GM18520 (cell line): ENCODE measurements around the gene AGPAT1.
"Not testable (repeated sequence)": the region's sequence is repeated elsewhere in the genome, so short reads cannot be mapped to it uniquely, and the experiment has no call there.

ENCODE experiments used
- ATAC-seq: cut with Tn5 transposase; IDR thresholded peaks from one replicate; pipeline ENCODE4 v1.9.1; 2021; ENCODE audit not compliant: unreplicated experiment

The AGPAT1 gene

GRCh38 chr6:32200711-32201475, 25.0 kb upstream of the AGPAT1 start:
- ATAC-seq = no peak

DNA sequence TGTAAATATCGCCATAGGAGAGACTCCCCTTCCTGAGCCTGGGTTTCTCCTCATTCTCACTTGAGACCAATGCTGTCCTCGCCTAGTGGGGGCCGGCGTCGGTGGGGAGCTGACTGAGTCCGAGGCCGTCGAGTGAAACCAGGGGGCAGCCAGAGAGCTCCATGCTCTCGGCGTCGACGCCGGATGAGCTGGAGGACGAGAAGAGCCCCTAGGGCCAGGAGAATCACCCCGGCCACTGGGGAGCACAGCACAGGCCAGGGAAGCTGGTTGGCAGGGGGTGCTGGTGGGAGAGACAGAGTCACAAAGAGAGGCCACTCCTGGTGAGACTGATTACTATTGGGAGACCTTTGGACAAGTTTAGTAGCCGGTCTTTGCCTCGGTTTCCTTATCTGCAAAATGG, 23.0 kb upstream of the AGPAT1 start:
- no peak for ATAC-seq

GRCh38 chr6:32198345-32198696, 22.4 kb upstream of the AGPAT1 start:
- no peak for ATAC-seq

- ATAC-seq = no peak
Measured at GRCh38 chr6:32196682-32197616, 21.1 kb upstream of the AGPAT1 start.

DNA sequence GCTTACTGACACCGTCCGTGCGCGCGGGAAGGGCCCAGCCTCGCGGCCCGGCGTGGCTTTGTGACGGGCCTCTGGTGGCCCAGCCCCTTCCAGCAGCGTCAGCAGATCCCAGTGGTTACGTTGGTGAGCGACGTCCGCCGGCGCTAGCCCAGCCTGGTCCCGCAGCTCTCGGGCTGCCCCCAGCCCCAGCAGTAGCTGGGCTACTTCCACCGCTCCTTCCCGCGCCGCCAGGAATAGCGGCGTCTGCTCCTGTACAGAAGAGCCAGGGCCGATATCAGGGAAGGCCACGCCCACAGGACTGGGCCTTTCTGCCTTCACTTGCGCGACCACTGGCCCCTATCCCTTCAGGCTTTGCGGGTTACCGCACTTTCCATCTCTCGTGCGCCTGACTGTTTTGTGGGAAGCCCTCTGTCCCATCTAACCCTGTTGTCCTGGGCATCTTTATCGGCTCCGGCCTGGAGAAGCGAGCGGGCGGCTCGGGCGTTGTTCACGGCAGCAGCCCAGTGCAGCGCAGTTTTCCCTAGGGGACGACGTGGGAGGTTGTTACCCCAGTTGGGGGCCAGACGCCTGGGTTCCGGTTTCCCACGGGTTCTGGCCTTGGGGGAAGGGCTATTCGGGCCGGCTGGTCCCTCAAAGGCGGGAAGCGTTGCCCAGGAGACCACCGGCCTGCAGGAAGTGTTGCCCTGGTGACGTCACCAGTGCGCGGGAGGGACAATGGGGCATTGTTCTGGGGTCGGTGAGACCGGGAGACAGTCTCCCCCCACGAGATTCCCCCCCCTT, 20.2 kb upstream of the AGPAT1 start:
- ATAC-seq = peak; percentile 77

GRCh38 chr6:32195652-32195901, 19.7 kb upstream of the AGPAT1 start:
- peak; percentile 77 for ATAC-seq

- no peak for ATAC-seq
Measured at GRCh38 chr6:32194825-32195651, 19.2 kb upstream of the AGPAT1 start.

- ATAC-seq = no peak
Measured at GRCh38 chr6:32194388-32194787, 18.5 kb upstream of the AGPAT1 start.

DNA sequence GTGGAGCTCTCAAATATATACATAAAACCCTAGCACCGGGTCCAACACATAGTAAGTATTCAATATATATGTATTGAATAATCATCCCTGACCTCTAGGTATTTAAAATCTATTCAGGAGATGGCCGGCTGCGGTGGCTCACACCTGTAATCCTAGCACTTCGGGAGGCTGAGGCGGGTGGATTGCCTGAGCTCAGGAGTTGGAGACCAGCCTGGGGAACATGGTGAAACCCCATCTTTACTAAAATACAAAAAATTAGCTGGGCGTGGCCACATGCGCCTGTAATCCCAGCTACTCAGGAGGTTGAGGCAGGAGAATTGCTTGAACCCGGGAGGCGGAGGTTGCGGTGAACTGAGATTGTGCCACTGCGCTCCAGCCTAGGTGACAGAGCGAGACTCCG, 17.2 kb upstream of the AGPAT1 start:
- not testable (repeated sequence) for ATAC-seq

GRCh38 chr6:32192608-32193039, 16.7 kb upstream of the AGPAT1 start, which contains the start of gene GPSM3:
Gene GPSM3 (minus strand): TSS chr6:32192643. CDS start chr6:32192513, 130 bp downstream.
- ATAC-seq = no peak

GRCh38 chr6:32191696-32192607, 16.1 kb upstream of the AGPAT1 start:
- ATAC-seq = no peak

GRCh38 chr6:32190911-32191677, 15.2 kb upstream of the AGPAT1 start:
- no peak for ATAC-seq

GRCh38 chr6:32190054-32190851, 14.4 kb upstream of the AGPAT1 start, which contains the start of gene PBX2:
Gene PBX2 (minus strand): TSS chr6:32190202. CDS start chr6:32189915, 287 bp downstream.
- ATAC-seq = no peak

GRCh38 chr6:32189742-32190053, 13.8 kb upstream of the AGPAT1 start:
- ATAC-seq = no peak

- no peak for ATAC-seq
Measured at GRCh38 chr6:32189069-32189741, 13.3 kb upstream of the AGPAT1 start.

- ATAC-seq = no peak
Measured at GRCh38 chr6:32188381-32189068, 12.6 kb upstream of the AGPAT1 start.
